Fibroblast of lung (primary cell): Measurements from ENCODE around the gene CYB5A.

Experiments
- CTCF ChIP-seq, 2 donors: IDR thresholded peaks in 1 of 2; conservative IDR thresholded peaks in 1 of 2; 1 replicate in 1 of 2; 2 replicates in 1 of 2; pipeline ENCODE4 v1.5.1; 2011 to 2012; ENCODE audit warnings: low read length in 2 of 2, control low read depth in 1 of 2, inconsistent platforms in 1 of 2, low read depth in 1 of 2, mild to moderate bottlenecking in 1 of 2
- EZH2 ChIP-seq: IDR thresholded peaks from 2 replicates; pipeline ENCODE4 v1.5.1; 2012; ENCODE audit warnings: low read length, control low read depth, mild to moderate bottlenecking; ENCODE audit errors: missing control alignments

- TF ChIP-seq CTCF (conservative IDR thresholded peaks at IDR 0.05 in 1 of 2, IDR thresholded peaks at IDR 0.05 in 1 of 2; ENCODE audit: low read depth in 1 of 2, low read length in 2 of 2) (no peak), EZH2 (no peak)
Measured at GRCh38 chr18:74268933-74269620, 22.7 kb downstream of the CYB5A start.
